GM21619 (cell line): ENCODE measurements around the gene PCDH1.
"Not testable (repeated sequence)": the region's sequence is repeated elsewhere in the genome, so short reads cannot be mapped to it uniquely, and the experiment has no call there.

ENCODE experiments used
- ATAC-seq: cut with Tn5 transposase; IDR thresholded peaks from one replicate; pipeline ENCODE4 v1.9.1; 2021; ENCODE audit not compliant: unreplicated experiment

PCDH1 gene

DNA sequence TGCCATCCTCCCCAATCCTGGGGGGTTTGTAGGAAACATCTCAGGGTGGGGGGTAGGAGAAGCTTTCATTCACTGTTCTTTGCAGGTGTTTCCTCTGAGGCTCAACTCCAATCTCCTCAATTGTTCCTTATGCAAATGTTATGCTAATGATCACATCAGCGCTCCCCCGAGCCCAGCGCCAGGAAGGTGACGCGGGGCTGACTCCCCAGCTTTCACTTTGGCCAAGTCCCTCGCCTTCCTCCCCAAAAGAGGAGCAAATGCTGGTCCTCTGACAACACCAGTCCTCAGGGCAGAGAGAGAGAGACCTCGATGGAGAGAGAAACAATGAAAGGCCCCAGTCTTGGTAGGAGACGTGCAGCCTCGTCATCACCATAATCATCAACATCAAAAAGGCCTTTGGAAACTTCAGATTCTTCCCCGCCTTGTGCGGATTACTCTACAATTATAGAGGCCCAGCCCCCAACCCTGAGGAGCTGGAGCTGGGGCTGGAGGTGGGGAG is 39.1 kb downstream of the PCDH1 start:
- ATAC-seq: no peak

DNA sequence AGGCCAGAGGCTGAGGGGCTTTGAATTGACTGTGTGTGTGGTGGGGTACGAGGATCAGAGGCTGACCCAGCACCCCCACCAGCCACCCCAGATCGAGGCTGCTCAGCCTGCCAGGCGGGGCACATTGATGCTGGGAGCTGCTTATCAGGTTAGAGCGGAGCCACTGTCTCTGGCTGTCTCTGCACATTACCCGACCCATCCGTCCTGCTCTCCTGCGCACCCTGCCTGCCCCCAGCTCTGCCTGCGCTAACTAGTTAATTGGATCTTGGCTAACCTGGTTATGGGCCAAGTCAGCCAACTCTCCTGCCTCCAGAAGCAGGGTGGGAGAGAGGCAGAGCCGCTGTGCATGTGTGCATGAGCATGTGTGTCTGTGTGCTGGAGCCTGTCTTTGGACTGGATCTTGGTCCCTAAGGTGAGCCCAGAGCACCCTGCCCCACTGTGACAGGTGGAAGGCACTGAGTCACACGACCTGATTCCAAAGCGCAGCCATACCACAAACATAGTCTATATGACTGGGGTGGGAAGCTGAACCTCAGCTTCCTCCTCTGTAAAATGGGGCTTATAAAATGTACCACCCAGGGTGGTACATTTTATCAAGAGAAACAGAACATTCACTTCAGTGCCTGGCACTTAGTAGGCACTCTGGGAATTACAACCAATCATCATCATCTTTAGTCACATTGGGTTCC is 39.7 kb downstream of the PCDH1 start:
- ATAC-seq: no peak

DNA sequence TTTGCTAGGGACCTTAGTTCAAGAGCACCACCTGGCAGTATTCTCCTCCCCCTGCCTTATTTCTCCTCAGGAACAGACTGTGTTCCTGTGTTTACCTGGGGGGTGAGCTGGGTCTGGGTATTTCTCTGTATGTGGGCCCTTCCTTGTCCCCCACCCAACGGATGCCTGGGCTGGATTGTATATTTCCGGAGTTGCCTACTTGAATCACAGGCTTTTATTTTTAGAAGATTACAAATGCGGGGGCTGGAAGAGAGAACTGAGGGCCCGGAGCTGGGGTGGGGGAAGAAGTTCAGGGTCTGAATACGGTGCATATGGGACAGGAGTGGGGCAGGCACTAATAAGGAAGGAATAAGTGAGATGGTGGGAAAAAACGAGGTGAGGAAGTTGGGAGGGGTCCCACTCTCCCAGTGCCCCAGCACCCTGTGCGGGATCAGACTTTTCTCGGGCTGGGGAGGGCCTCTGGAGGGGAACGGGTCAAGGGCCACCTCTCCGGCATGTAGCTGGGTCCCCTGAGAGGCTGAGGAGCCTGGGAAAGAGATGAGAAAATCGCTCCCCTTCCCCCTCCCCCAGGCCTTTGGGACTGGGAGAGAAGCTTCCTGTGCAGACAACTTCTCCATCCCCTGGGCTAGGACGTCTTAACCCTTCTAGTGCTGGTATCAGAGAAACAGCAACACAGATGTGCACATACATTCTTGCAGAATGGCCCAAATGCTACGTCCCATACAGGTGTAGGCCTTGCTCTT is 42.1 kb downstream of the PCDH1 start:
- ATAC-seq: no peak

DNA sequence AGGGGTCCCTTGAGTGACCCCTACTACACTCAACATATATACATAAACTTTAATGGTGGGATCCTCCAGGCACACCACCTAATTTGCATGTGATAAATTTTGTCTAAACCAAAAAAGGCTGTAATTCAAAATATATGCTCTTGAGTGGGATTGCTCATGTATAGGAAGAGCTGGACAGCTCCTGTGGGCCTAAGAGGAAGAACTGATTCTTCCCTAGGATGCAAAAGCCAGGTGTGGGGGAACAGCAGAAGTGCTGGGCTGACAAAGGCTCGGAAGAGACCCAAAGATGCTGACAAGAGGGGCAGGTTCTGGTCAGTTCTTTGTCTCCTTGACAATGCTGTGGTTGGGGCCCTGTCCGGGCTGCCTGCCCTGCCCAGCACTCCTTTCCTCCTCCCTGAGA is 43.9 kb downstream of the PCDH1 start:
- ATAC-seq: no peak

DNA sequence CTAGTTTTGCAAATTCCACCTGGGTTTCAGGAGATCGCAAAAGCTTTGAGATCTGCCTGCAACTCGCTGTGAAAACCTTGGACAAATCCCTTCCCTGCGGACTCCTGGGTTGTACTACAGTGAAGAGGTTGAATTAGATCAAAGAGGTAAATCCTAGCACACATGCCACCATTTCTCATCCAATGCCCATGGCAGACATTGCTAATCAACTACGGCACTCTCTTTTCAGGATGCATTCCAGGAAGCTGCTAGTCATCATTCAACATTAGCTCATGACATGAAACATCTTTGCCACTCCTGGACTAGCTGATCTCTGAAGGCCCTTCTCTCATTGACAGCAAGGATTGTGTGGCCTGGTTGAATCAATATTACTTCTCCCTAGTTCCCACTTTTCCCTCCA is 46.1 kb downstream of the PCDH1 start:
- no peak for ATAC-seq

DNA sequence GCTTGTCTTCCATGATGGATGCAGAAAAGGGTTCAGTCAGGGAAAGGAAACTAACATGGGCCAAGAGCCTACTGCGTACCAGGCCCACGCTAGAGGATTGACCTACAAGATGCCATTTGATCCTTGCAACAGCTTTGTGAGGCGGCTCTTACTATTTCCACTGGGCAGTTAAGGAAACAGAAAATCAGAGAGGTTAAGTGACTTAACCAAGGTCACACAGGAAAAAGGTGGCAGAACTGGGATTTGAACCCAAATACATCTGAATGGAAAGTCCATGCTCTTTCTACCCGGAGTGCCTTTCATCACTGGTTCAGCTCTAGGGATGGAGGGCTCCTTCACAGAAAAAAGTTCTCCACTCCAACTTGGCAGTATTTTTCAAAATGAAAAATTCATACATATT is 50.0 kb downstream of the PCDH1 start:
- no peak for ATAC-seq

DNA sequence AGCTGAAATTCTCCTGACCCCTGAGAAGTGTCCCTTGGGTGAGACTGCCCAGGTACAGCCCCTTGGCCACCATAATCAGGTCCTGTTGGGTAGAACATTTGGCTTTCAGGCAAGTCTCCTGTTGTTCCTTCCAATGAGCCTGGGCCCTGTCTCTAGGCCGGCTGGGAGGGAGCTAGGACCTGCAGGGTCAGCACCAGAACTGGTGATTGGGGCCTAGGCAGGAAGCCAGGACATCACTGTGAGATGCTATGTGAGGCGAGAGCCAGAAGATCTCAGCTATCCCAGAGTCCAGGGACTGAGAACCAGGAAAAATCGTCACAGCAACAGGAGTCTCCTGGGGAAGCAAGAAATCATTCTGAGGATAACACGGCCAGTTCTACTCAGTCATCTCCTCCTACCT is 51.5 kb downstream of the PCDH1 start:
- ATAC-seq: no peak

DNA sequence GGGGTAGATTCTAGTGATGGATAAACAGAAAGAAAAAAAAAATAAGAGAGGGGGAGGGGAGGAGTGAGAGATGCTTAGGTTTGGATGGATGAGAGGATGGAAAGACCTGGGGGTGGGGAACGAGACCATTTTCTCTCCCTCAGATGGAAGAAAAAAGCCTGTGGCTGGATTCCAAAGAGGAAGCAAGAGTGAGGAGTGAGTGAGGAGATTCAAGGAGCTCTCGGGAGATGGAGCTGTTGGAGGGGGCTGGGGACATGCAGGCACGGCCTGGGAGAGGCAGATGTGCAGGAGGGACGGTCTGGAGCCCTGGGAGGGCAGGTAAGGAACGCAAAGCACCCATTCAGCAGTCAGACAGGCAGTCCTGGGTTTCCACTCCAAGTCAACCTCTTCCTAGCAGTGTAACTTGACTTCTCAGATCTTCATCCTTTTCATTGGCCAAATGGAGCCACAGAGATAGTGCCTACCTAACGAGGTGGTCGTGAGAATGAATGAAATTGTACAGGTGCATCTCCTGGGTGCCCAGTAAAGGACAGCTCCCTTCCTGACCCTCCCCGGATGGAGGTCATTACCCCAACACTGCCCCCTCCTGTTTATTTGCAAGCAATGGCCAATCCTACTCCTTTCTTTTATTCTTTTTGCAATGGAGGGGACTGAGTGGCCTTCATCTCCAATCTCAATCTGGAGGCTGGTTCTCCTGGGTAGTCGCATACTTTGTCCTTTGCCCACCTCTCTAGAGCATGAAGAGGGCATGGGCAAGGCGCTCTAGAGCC is 52.2 kb downstream of the PCDH1 start:
- ATAC-seq: no peak

DNA sequence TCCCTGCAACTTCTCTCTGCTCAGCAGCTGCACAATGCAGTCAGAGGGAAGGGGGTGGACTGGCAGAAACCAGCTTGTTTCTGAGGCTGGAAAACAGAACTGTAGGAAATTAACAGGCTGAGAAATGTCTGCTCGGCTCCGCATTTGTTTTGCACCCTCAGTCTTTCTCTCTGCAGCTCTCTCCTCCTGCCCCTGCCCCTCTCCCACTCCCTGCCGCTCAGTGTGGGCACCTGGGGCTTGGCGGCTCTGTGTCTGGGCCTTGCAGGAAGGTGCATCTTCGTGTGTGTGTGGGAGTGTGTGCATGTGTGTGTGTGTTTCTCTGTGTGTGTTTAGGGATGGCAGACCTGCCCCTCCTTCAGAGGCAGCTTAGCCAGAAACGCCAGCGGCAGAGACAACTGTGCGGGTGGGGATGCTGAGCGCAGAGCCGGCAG is 53.0 kb downstream of the PCDH1 start:
- ATAC-seq: no peak

DNA sequence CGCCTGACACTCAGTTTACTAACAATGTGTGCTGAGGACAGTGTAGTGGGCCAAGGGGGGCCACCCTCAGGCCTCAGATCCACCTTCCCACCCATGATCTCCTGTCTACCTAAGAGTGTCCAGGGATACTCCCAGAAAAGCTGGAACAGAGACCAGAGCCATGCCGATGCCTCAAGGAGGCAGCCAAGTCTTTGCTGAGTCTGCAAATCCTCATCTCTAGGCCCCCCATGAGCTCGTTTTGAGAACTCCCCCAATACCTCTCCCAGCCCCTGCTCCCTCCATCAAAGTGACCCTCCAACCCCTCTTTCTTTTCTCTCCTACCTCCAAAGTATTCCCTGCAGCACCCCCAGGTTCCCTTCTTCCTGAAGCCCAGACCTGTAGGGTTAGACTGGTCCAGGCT is 53.5 kb downstream of the PCDH1 start:
- no peak for ATAC-seq

DNA sequence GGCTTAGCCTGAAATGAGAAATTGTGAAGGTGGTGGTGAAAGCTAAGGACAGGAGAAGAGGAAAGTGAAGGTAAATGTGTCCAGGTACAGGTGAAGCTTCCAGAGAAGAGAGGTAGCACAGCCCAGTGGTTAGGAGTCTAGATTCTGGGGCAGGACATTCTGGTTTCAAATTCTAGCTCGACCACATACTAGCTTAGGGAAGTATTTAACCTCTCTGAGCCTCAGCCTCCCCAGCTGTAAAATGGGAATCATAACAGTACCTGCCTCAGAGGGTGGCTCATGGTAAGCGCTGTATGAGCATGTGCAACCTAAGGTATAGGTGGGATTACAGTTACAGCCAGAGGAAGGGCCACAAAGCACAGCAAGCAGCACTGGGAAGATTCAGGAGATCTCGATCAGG is 55.2 kb downstream of the PCDH1 start:
- ATAC-seq: no peak

DNA sequence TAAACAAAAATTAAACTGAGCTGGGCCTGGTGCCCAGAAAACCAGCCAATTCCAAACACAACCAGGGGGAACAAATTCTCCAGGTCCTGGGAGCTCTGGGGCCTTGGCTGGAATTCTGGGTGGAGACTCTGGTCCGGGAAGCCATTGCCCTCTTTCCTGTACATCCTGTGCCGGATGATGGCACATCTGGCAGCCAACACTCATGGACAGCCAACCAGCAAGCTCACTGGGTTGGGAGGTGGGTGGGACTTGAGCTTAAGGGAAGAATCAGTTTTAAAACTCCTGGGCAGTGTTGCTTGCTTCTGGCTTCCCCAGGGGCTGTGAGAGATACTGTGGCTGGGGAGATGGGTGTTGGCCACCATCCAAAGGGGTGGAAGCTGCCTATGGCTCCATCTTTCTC is 56.1 kb downstream of the PCDH1 start:
- ATAC-seq: no peak

DNA sequence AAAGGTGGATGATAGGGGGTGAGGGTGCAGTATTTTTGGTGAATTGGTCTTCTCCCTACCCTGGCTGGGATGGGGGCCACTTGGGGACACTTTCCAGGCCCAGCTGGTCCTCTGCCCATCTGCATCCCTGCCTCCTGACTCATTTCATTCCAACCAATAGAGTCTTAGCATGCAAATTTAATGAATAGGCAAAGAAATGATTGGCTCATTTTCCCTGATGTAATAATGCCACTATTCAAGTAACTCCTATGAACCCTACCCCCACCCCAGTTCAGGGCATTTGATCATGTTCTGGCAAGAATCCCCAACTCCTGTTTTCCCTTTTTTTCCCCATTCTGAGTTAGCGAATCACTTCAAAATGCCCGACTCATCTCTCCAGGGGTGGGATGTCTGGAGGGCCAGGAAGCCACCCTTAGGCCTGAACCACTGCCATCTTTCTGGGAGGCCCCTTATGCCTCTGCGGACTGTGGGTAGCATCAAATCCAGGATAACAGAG is 56.7 kb downstream of the PCDH1 start:
- ATAC-seq: no peak

DNA sequence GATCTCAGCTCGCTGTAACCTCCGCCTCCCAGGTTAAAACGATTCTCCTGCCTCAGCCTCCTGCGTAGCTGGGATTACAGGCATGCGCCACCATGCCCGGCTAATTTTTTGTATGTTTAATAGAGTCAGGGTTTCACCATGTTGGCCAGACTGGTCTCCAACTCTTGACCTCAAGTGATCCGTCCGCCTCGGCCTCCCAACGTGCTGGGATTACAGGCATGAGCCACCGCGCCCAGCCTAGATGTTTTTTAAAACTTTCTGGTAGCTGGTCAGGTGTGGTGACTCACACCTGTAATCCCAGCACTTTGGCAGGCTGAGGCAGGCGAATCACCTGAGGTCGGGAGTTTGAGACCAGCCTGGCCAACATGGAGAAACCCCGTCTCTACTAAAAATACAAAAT is 57.5 kb downstream of the PCDH1 start:
- not testable (repeated sequence) for ATAC-seq

DNA sequence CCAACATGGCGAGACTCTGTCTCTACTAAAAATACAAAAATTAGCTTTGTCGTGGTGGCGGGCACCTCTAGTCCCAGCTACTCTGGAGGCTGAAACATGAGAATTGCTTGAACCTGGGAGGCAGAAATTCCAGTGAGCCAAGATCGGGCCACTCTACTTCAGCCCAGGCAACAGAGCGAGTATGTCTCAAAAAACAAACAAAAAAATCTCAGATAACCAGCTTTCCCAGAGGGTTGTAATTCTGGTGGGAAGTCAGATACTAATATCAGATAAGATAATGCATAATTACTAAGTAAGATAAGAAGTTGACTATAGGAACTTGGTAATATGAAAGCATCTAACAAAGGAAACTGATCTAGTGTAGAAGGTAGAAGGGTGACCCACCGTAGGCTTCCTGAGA is 60.6 kb downstream of the PCDH1 start:
- ATAC-seq: no peak

DNA sequence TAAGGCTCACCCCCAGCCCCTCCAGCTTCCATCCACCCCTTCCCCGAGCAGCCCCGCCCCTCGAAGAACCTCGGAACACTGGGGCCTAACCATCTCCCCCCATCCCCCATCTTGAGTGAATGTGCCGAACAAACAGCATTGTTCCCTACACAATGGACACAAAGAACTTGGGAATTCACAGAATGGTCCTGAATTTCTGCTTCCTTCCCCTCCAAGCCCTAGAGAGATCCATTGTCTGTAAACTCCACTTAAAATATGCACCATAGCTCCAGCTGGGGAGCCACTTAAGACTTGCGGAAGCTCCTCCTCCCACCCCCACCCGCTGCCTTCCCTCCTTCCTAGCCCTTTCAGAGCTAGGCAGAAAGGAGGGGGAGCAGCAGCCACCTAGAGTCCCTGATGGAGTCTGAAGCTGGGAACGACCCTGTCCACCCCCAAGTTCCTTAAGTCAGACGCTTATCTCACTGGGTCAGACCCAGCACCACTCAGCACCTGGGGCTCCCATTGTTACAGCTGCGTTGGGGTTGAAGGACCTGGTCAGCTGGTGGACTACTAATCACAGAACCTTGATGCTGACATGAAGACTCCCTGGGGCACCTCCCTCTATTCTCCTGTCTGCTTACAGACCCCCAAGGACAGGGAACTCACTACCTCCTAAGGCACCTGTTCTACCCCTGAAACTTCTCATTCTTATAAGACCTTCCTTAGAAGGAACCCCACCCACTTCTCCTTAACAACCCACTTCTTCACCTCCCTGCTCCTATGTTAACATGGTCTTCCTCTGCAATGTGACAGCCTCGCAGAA is 61.4 kb downstream of the PCDH1 start:
- ATAC-seq: no peak

DNA sequence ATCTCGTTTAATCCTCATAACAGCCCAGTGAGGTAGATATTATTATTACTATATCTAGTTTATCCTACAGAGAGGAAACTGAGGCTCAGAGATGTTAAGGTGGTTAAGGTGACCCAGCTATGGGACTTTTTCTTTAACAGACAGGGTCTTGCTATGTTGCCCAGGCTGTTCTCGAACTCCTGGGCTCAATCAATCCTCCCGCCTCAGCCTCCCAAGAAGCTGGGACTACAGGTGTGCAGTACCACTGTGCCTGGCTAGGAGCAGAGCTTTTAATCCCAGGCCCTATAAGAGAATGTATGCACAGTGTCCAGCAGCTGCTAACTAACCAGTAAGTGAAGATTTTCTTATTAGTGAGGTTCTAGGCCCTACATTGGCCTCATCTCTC is 62.4 kb downstream of the PCDH1 start:
- no peak for ATAC-seq

DNA sequence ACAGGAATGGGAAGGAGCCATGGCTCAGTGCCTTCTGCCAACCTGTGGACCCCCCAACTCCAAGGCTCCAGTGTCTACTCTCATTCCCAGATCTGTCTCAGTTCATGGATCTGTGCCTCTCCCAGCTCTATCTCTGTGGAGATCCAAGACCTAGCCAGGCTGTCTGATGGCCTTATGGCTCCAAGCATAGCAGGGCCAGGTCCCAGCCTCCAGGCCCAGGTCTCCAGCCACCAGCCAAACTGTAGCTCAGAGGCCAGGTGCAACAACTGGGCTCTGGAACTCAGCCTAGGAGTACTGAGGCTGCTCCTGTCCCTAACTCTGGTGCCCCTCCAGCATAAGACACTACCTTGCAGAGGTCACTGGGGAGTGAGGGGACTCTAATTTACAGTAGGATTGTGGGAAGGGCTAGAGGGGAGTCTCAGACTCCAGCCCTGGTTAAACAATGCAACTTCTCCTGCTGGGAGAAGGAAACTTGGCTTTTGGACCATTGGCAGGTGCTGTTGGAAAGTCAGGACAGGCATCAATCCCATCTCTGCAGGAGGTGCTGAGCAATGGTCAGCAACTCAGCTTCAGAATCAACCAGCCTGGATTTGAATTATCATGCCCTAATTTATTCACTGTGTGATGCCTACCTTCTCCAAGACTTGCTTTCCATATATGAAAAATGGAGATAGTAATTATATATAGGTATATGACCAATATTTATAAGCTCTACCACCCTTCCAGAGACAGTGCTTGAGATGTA is 63.0 kb downstream of the PCDH1 start:
- no peak for ATAC-seq

DNA sequence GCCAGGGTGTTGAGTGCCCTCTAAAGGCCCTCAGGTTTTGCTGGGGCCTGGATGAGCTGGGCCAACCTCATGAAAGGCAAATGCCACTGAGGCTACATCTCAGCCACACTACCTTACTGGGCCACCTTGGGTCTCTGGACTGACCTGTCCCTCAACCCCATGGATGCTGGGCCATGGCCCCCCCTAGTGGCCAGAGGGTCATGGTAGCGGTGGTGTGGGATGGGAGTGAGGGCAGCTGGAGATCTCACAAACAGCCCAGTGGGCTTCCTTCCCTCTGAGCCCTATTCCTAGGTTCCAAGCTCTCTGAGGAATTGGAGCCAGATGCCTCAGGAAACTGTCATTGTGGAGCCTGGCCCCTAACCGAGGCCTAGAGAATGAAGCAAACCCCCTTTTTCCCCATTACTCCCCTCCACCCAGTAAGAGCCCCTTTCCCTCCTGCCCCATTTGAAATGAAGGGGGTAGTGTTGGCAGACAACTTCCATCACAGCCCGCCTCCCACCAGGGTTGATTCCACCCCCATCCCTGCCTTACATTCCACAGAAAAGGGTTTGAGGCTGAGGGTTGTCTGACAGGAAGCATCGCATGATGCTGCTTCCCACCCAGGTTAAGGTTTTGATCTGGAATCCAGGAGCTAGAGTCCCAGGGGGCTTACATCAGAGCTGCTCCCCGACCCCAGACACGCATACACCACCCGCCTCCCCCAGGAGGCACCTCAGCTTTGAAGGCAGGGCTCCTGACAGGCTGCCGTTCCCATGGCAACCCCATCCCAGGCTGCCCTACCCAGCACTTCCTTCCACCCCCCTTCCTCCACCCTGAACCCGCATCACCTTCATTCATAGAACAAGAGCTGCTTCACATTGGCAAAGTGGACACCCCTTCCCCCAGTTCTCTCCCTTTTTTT is 63.9 kb downstream of the PCDH1 start:
- no peak for ATAC-seq
